T-helper 2 cell treated with Interferon-gamma antibody and Interleukin-4, amounts not matched to agents 5 μg/mL and 100 μg/mL, for 36 hours (primary cell): ENCODE measurements around the gene MAP2K5.
A peak's percentile ranks its signal among the peaks of the same experiment; 100 is the strongest.

ENCODE experiments used
- DNase-seq: peaks from one replicate; pipeline ENCODE4 v3.0.0; 2021; ENCODE audit warnings: low spot score
- H3K27ac Mint-ChIP-seq: one replicate; pipeline ENCODE4 v1.8.0; 2021; ENCODE audit warnings: mild to moderate bottlenecking, mixed read lengths
- H3K27me3 Mint-ChIP-seq: one replicate; pipeline ENCODE4 v1.8.0; 2021; ENCODE audit warnings: low read depth, mixed read lengths
- H3K36me3 Mint-ChIP-seq: one replicate; pipeline ENCODE4 v1.8.0; 2021; ENCODE audit warnings: low read depth, mixed read lengths
- H3K4me1 Mint-ChIP-seq: one replicate; pipeline ENCODE4 v1.8.0; 2021; ENCODE audit warnings: low read depth, mixed read lengths
- H3K4me3 Mint-ChIP-seq: one replicate; pipeline ENCODE4 v1.8.0; 2022; ENCODE audit warnings: mild to moderate bottlenecking, moderate library complexity, mixed read lengths
- H3K9me3 Mint-ChIP-seq: one replicate; pipeline ENCODE4 v1.8.0; 2021; ENCODE audit warnings: mixed read lengths

Gene MAP2K5

GRCh38 chr15:67542420-67543347 is at the start of gene MAP2K5:
Gene MAP2K5, plus strand, starts transcription at chr15:67542703. Its CDS starts 633 bp downstream, at chr15:67543336.
- Mint-ChIP-seq H3K27me3 (peaks cover 4% of the 10 kb centered on the region), H3K9me3 (no peaks in the 10 kb centered on the region), H3K4me3 (peak within 1 kb of the TSS; percentile 97), H3K27ac (peak within 1 kb of the TSS; percentile 94), H3K36me3 (peaks cover 30% of the 10 kb centered on the region), H3K4me1 (peaks cover 46% of the 10 kb centered on the region)
- DNase-seq: peak; percentile 83

- Mint-ChIP-seq H3K27me3 (peaks cover 5% of the 10 kb centered on the region), H3K9me3 (no peaks in the 10 kb centered on the region), H3K4me1 (no peaks in the 10 kb centered on the region), H3K27ac (no peak overlapping the region), H3K36me3 (no peaks in the 10 kb centered on the region), H3K4me3 (no peak overlapping the region)
- DNase-seq: no peak
These were observed 46.9 kb upstream of the MAP2K5 start for GRCh38 chr15:67495585-67495984.

DNA sequence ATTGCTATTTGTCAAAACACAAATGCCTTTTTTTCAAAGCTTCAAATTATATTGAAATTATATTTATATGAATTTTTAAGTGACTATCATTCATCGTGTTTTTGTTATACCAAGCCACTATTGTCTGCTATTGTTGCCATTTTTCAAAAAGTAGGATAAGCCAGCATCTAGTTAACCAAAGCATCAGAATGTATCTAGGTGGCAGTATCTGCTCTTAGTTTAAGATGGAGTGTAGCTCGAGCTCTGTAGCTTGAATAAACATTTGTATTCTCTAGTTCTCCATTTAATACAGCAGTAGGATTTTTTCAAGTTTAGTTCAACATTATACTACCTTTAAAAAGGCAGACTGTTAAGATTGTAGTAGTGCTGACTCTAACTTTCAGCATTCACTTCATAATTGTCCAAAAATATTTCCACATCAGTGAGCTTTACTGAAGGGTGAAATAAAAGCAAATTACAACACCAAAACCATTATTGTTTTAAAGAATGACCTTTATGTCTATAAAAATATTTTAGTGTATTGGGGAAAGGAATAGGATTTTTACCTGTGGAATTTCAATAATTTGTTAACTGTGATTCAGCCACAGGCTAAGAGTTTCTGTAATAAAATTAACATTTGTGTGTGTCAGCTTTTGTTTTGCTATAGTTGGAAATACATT is 41.2 kb upstream of the MAP2K5 start:
- Mint-ChIP-seq H3K4me1 (peaks cover 2% of the 10 kb centered on the region), H3K36me3 (no peaks in the 10 kb centered on the region), H3K9me3 (no peaks in the 10 kb centered on the region), H3K27ac (no peak overlapping the region), H3K4me3 (no peak overlapping the region), H3K27me3 (peaks cover 3% of the 10 kb centered on the region)
- no peak for DNase-seq

- Mint-ChIP-seq H3K27me3 (peaks cover 3% of the 10 kb centered on the region), H3K36me3 (no peaks in the 10 kb centered on the region), H3K9me3 (no peaks in the 10 kb centered on the region), H3K27ac (no peak overlapping the region), H3K4me1 (peaks cover 2% of the 10 kb centered on the region), H3K4me3 (no peak overlapping the region)
- DNase-seq: no peak
These were observed 40.6 kb upstream of the MAP2K5 start for GRCh38 chr15:67501836-67502461.

DNA sequence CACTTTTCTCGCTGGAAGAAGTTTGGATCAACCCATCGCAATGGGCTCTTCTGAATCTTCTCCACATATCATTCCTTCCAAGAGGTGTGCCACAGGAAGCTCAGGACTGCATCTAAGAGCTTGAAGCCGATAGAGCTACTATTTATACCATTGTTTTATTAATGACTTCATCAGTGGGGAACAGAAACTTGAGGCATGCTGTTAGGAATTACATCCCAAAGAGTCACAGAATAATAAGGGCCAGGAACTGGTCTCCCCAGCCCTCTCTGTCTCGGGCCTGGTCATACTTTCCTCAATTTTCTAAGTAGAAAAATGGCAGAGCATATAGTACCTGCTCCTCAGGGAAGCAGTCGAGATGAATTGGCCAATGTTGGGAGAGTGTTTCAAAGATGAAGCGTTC is 38.4 kb upstream of the MAP2K5 start:
- Mint-ChIP-seq H3K36me3 (no peaks in the 10 kb centered on the region), H3K27me3 (peaks cover 3% of the 10 kb centered on the region), H3K9me3 (no peaks in the 10 kb centered on the region), H3K4me3 (no peak overlapping the region), H3K27ac (no peak overlapping the region), H3K4me1 (peaks cover 2% of the 10 kb centered on the region)
- no peak for DNase-seq

- peaks cover under 1% of the 10 kb centered on the region for H3K27me3 Mint-ChIP-seq
- peaks cover 2% of the 10 kb centered on the region for H3K4me1 Mint-ChIP-seq
- no peak for DNase-seq
- no peaks in the 10 kb centered on the region for H3K36me3 Mint-ChIP-seq
- H3K9me3 Mint-ChIP-seq: no peaks in the 10 kb centered on the region
- no peak overlapping the region for H3K4me3 Mint-ChIP-seq
- H3K27ac Mint-ChIP-seq: no peak overlapping the region
These were observed 37.7 kb upstream of the MAP2K5 start for GRCh38 chr15:67504796-67505195.

GRCh38 chr15:67505675-67506572 is 36.6 kb upstream of the MAP2K5 start:
- Mint-ChIP-seq H3K36me3 (no peaks in the 10 kb centered on the region), H3K9me3 (no peaks in the 10 kb centered on the region), H3K27ac (no peak overlapping the region), H3K27me3 (no peaks in the 10 kb centered on the region), H3K4me3 (no peak overlapping the region), H3K4me1 (peaks cover 2% of the 10 kb centered on the region)
- no peak for DNase-seq

DNA sequence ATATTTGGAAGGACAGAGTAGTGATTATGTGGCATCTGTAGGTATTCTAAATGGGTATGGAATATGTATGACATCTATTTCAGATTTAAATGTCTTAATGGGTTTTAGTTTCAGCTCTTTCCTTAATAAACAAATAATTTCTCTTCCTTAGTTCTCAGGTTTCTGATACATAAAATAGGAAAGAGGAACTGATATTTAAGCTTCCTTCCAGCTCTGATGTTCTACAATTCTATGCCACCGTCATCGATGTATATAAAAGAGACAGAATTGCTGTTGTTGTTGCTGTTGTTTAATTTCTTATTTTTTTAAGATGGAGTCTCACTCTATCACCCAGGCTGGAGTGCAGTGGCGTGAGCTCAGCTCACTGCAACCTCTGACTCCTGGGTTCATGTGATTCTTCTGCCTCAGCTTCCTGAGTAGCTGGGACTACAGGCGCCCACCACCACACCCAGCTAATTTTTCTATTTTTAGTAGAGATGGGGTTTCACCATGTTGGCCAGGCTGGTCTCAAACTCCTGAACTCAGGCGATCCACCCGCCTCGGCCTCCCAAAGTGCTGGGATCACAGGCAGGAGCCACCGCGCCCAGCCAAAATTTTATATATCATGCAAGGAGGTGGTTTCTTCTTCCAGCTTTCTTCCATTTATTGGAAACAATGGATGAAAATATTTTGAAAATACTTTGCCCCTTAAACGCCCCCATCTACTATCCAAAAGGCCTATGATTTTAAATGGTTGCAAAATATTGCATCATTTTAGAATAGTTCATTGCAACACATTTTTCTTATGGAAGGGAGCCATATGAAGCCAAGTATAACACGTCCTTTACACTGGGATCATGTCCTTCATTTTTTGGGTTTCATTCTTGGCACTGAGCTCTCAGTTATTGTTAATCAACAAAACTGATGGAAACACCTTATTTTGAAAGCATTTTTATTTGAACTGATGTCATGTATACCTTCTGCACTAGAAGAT is 35.4 kb upstream of the MAP2K5 start:
- H3K27ac Mint-ChIP-seq: no peak overlapping the region
- H3K9me3 Mint-ChIP-seq: no peaks in the 10 kb centered on the region
- no peaks in the 10 kb centered on the region for H3K27me3 Mint-ChIP-seq
- DNase-seq: no peak
- no peaks in the 10 kb centered on the region for H3K36me3 Mint-ChIP-seq
- H3K4me3 Mint-ChIP-seq: no peak overlapping the region
- H3K4me1 Mint-ChIP-seq: peaks cover 6% of the 10 kb centered on the region

DNA sequence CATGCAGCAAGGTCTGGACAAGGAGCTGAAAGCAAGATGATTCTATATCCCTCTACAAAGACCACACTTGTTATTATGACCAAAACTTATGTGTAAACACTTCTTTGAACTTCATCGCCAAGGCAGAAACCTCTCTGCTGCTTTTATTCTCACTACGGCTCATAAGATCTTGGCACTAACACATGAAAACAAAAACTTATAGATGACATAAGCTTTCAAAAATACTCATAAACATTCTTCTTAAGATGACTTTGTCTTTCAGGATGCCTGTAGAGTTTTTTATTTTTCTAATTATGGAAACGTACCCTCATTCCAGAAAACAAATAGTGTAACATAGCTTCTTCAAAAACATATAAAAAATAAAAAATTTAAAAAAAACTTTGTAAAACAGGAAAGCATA is 34.1 kb upstream of the MAP2K5 start:
- no peaks in the 10 kb centered on the region for H3K9me3 Mint-ChIP-seq
- H3K27me3 Mint-ChIP-seq: no peaks in the 10 kb centered on the region
- H3K27ac Mint-ChIP-seq: no peak overlapping the region
- no peak for DNase-seq
- no peaks in the 10 kb centered on the region for H3K36me3 Mint-ChIP-seq
- no peak overlapping the region for H3K4me3 Mint-ChIP-seq
- peaks cover 6% of the 10 kb centered on the region for H3K4me1 Mint-ChIP-seq

DNA sequence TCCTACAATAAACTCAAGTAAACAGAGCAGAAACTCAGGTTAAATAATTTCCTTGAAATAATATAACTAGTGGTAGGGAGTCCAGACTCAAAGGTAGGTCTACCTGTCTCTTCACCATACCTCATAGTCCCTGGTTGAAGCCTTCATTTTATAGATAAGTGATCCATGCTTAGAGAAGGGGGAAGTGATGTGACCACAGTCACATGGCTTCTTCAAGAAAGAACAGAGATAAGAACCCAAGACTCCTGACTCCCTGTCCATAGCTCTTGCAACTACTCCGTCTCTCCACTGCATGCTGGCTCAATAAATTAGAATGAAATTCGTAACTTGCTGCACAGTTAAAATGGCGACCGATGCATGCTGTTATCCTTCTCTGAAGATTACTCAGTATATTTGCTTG is 32.6 kb upstream of the MAP2K5 start:
- peaks cover 6% of the 10 kb centered on the region for H3K4me1 Mint-ChIP-seq
- no peak overlapping the region for H3K27ac Mint-ChIP-seq
- no peaks in the 10 kb centered on the region for H3K9me3 Mint-ChIP-seq
- no peak for DNase-seq
- no peaks in the 10 kb centered on the region for H3K27me3 Mint-ChIP-seq
- H3K4me3 Mint-ChIP-seq: no peak overlapping the region
- no peaks in the 10 kb centered on the region for H3K36me3 Mint-ChIP-seq

DNA sequence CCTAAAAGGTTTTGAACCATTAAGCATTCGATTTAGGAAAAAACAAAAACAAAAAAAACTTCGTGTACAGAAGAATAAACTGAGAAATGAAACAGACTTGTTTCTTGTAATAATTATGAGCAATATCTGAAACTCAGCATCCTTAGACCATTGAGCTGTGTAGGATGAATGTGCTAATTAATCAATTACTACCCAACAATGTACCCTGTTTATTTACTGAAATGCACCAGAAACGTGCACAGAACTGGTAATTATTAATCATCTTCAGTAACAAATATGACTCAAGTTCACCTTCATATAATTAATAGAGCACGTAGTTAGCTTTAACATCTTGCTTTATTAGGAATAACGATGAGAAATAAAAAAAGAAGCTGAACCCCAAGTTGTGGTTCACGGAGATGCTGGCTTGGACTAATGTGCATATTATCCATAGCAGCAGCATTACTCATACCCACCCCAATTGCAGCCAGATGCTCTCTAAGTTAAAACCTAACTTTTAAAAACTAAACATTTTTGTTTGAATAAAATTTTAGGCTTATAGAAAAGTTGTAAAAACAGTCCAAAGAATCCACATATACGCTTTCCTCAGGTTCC is 31.8 kb upstream of the MAP2K5 start:
- H3K36me3 Mint-ChIP-seq: no peaks in the 10 kb centered on the region
- no peak overlapping the region for H3K4me3 Mint-ChIP-seq
- H3K27me3 Mint-ChIP-seq: no peaks in the 10 kb centered on the region
- H3K27ac Mint-ChIP-seq: no peak overlapping the region
- DNase-seq: no peak
- H3K4me1 Mint-ChIP-seq: peaks cover 6% of the 10 kb centered on the region
- no peaks in the 10 kb centered on the region for H3K9me3 Mint-ChIP-seq

- Mint-ChIP-seq H3K27me3 (no peaks in the 10 kb centered on the region), H3K27ac (no peak overlapping the region), H3K4me3 (no peak overlapping the region), H3K9me3 (no peaks in the 10 kb centered on the region), H3K36me3 (no peaks in the 10 kb centered on the region), H3K4me1 (peaks cover 4% of the 10 kb centered on the region)
- no peak for DNase-seq
These were observed 30.9 kb upstream of the MAP2K5 start for GRCh38 chr15:67511606-67512005.
